BLaER1 treated with 17β-estradiol and CSF1 and Interleukin-3, amounts not matched to agents 10 nM and 100 nM (cell line): ENCODE data around the gene GJC1.
"Not testable (repeated sequence)": the region's sequence is repeated elsewhere in the genome, so short reads cannot be mapped to it uniquely, and the experiment has no call there.

Source experiments
- H3K27ac ChIP-seq, 11 experiments: shearing (Covaris generic); formaldehyde crosslinking; 2 replicates each; pipeline ENCODE4 v1.8.1; 2022
- H3K27me3 ChIP-seq, 11 experiments: shearing (Covaris generic); formaldehyde crosslinking; 2 replicates each; pipeline ENCODE4 v1.8.1; 2022
- H3K36me3 ChIP-seq, 11 experiments: shearing (Covaris generic); formaldehyde crosslinking; 2 replicates each; pipeline ENCODE4 v1.8.1; 2022
- H3K4me1 ChIP-seq, 10 experiments: shearing (Covaris generic); formaldehyde crosslinking; 2 replicates each; pipeline ENCODE4 v1.8.1; 2022
- H3K4me2 ChIP-seq, 11 experiments: shearing (Covaris generic); formaldehyde crosslinking; 2 replicates each; pipeline ENCODE4 v1.8.1; 2022
- H3K4me3 ChIP-seq, 10 experiments: shearing (Covaris generic); formaldehyde crosslinking; 2 replicates each; pipeline ENCODE4 v1.8.1; 2022
- H3K9ac ChIP-seq, 11 experiments: shearing (Covaris generic); formaldehyde crosslinking; 2 replicates each; pipeline ENCODE4 v1.8.1; 2022
- H3K9me3 ChIP-seq, 11 experiments: shearing (Covaris generic); formaldehyde crosslinking; replicated peaks in 1 of 11; 2 replicates each; pipeline ENCODE4 v1.8.1; 2022
- H4K20me1 ChIP-seq, 11 experiments: shearing (Covaris generic); formaldehyde crosslinking; 2 replicates each; pipeline ENCODE4 v1.8.1; 2022
- Cebpa-rat ChIP-seq, 11 experiments: shearing (Covaris generic); IDR thresholded peaks; 2 replicates each; pipeline ENCODE4 v1.8.1; 2022

GJC1 gene

GRCh38 chr17:44759086-44759915, 70.8 kb downstream of the GJC1 start:
- TF ChIP-seq Cebpa-rat (IDR thresholded peaks at IDR 0.05), result no peak
- Histone ChIP-seq H3K4me1 (peaks cover 5 to 22% (median 10%) of the 10 kb centered on the region in 10 experiments; a peak in 17 of 20 replicates), H3K4me2 (peak overlapping the region; percentile 89 to 98 (median 96)), H3K9ac (peak overlapping the region in 10 of 11 experiments; percentile 18 to 69 (median 58); a peak in 14 of 22 replicates), H3K9me3 (no peaks in the 10 kb centered on the region), H3K4me3 (peak overlapping the region; percentile 43 to 69 (median 58)), H3K36me3 (no peaks in the 10 kb centered on the region), H3K27ac (no peak overlapping the region), H3K27me3 (peaks cover 33 to 43% (median 38%) of the 10 kb centered on the region in 11 experiments), H4K20me1 (peaks cover 0 to 29% (median 0%) of the 10 kb centered on the region in 11 experiments; a peak in 8 of 22 replicates)

GRCh38 chr17:44758414-44759085, 71.5 kb downstream of the GJC1 start, which contains the start of gene ADAM11:
TSS of gene ADAM11 (plus strand) at chr17:44758988. CDS start at chr17:44759200, 212 bp downstream.
- Histone ChIP-seq H3K4me1 (peaks cover 5 to 22% (median 10%) of the 10 kb centered on the region in 10 experiments; a peak in 17 of 20 replicates), H3K9me3 (no peaks in the 10 kb centered on the region), H3K9ac (peak within 1 kb of the TSS in 10 of 11 experiments; percentile 18 to 69 (median 58); a peak in 14 of 22 replicates), H3K27me3 (peaks cover 33 to 43% (median 38%) of the 10 kb centered on the region in 11 experiments), H3K36me3 (no peaks in the 10 kb centered on the region), H4K20me1 (peaks cover 0 to 35% (median 0%) of the 10 kb centered on the region in 11 experiments; a peak in 8 of 22 replicates), H3K4me2 (peak within 1 kb of the TSS; percentile 89 to 98 (median 96)), H3K4me3 (peak within 1 kb of the TSS; percentile 43 to 69 (median 58)), H3K27ac (no peak within 1 kb of the TSS)
- TF ChIP-seq Cebpa-rat (IDR thresholded peaks at IDR 0.05), result no peak

GRCh38 chr17:44757918-44758413, 72.1 kb downstream of the GJC1 start:
- Histone ChIP-seq H3K4me1 (peaks cover 5 to 22% (median 10%) of the 10 kb centered on the region in 10 experiments; a peak in 17 of 20 replicates), H3K27me3 (peaks cover 33 to 43% (median 38%) of the 10 kb centered on the region in 11 experiments), H4K20me1 (peaks cover 0 to 41% (median 0%) of the 10 kb centered on the region in 11 experiments; a peak in 8 of 22 replicates), H3K36me3 (peaks cover 0 to 6% (median 0%) of the 10 kb centered on the region in 11 experiments; a peak in 2 of 22 replicates), H3K27ac (no peak overlapping the region), H3K4me3 (peak overlapping the region in 2 of 10 experiments; percentile 35 to 45; a peak in 1 of 20 replicates), H3K4me2 (peak overlapping the region in 9 of 11 experiments; percentile 33 to 79 (median 62); a peak in 12 of 22 replicates), H3K9me3 (no peaks in the 10 kb centered on the region), H3K9ac (no peak overlapping the region)
- TF ChIP-seq Cebpa-rat (IDR thresholded peaks at IDR 0.05), result no peak

- peaks cover 0 to 9% (median 0%) of the 10 kb centered on the region in 11 experiments; a peak in 6 of 22 replicates for H3K36me3 ChIP-seq
- TF ChIP-seq Cebpa-rat (IDR thresholded peaks at IDR 0.05), result no peak
- H3K4me1 ChIP-seq, result peaks cover 5 to 22% (median 10%) of the 10 kb centered on the region in 10 experiments; a peak in 17 of 20 replicates
- no peak overlapping the region for H3K4me3 ChIP-seq
- H3K9ac ChIP-seq, result no peak overlapping the region
- no peaks in the 10 kb centered on the region for H3K9me3 ChIP-seq
- H3K27me3 ChIP-seq, result peaks cover 33 to 43% (median 38%) of the 10 kb centered on the region in 11 experiments
- peak overlapping the region in 4 of 11 experiments; percentile 12 to 62 (median 59); a peak in 1 of 22 replicates for H3K4me2 ChIP-seq
- no peak overlapping the region for H3K27ac ChIP-seq
- H4K20me1 ChIP-seq, result peaks cover 0 to 43% (median 0%) of the 10 kb centered on the region in 11 experiments; a peak in 8 of 22 replicates
Measured at GRCh38 chr17:44757045-44757917, 72.8 kb downstream of the GJC1 start.

GRCh38 chr17:44755180-44755579, 74.9 kb downstream of the GJC1 start:
- Histone ChIP-seq H3K4me1 (peaks cover 5 to 21% (median 10%) of the 10 kb centered on the region in 10 experiments; a peak in 17 of 20 replicates), H3K36me3 (peaks cover 0 to 30% (median 19%) of the 10 kb centered on the region in 11 experiments; a peak in 20 of 22 replicates), H4K20me1 (peaks cover 0 to 55% (median 0%) of the 10 kb centered on the region in 11 experiments; a peak in 8 of 22 replicates), H3K27me3 (peaks cover 28 to 37% (median 32%) of the 10 kb centered on the region in 11 experiments)
- H3K4me3 ChIP-seq, H3K4me2 ChIP-seq, H3K27ac ChIP-seq, H3K9me3 ChIP-seq, H3K9ac ChIP-seq: not testable (repeated sequence)

- Histone ChIP-seq H3K4me3 (no peak overlapping the region), H3K9ac (no peak overlapping the region), H4K20me1 (peaks cover 0 to 46% (median 0%) of the 10 kb centered on the region in 11 experiments; a peak in 5 of 22 replicates), H3K9me3 (no peaks in the 10 kb centered on the region), H3K4me2 (no peak overlapping the region), H3K4me1 (peaks cover under 1 to 12% (median 3%) of the 10 kb centered on the region in 10 experiments; a peak in 16 of 20 replicates), H3K27ac (no peak overlapping the region), H3K36me3 (peaks cover 0 to 39% (median 28%) of the 10 kb centered on the region in 11 experiments; a peak in 20 of 22 replicates), H3K27me3 (peaks cover 19 to 28% (median 23%) of the 10 kb centered on the region in 11 experiments)
- no peak for TF ChIP-seq Cebpa-rat (IDR thresholded peaks at IDR 0.05)
Measured at GRCh38 chr17:44754276-44754675, 75.8 kb downstream of the GJC1 start.

- H3K4me1 ChIP-seq, result peaks cover 0 to 8% (median under 1%) of the 10 kb centered on the region in 10 experiments; a peak in 5 of 20 replicates
- H3K27me3 ChIP-seq, result peaks cover 12 to 20% (median 15%) of the 10 kb centered on the region in 11 experiments
- peaks cover 0 to 45% (median 0%) of the 10 kb centered on the region in 11 experiments; a peak in 5 of 22 replicates for H4K20me1 ChIP-seq
- H3K9ac ChIP-seq, result no peak overlapping the region
- no peak overlapping the region for H3K4me2 ChIP-seq
- TF ChIP-seq Cebpa-rat (IDR thresholded peaks at IDR 0.05), result no peak
- H3K4me3 ChIP-seq, result no peak overlapping the region
- H3K27ac ChIP-seq, result no peak overlapping the region
- no peaks in the 10 kb centered on the region for H3K9me3 ChIP-seq
- peaks cover 6 to 50% (median 38%) of the 10 kb centered on the region in 11 experiments for H3K36me3 ChIP-seq
Measured at GRCh38 chr17:44752953-44753861, 76.9 kb downstream of the GJC1 start.
